Osteoblast (primary cell): ENCODE results near the gene PIGN. TPM values are rescaled to one million over a fixed set of nuclear protein-coding genes. Genes with fewer than 3 reads are reported as not detected.

Experiments used
- DNase-seq: peaks from one replicate; pipeline ENCODE4 v3.0.0; 2011; ENCODE audit warnings: low spot score, mixed read lengths; ENCODE audit not compliant: insufficient read length; ENCODE audit errors: missing footprints
- H2AFZ ChIP-seq: 2 replicates; pipeline ENCODE4 v1.6.0; 2011; ENCODE audit warnings: mild to moderate bottlenecking, low read length
- H3K27ac ChIP-seq: 2 replicates; pipeline ENCODE4 v1.5.1; 2011; ENCODE audit warnings: mild to moderate bottlenecking, low read depth, low read length, moderate library complexity
- H3K27me3 ChIP-seq: 2 replicates; pipeline ENCODE4 v1.6.0; 2012; ENCODE audit warnings: mild to moderate bottlenecking, control low read depth, inconsistent platforms, low read length, moderate library complexity; ENCODE audit not compliant: insufficient read depth
- H3K36me3 ChIP-seq: 2 replicates; pipeline ENCODE4 v1.5.1; 2011; ENCODE audit warnings: mild to moderate bottlenecking, low read length, control low read depth, moderate library complexity; ENCODE audit not compliant: insufficient read depth
- H3K4me1 ChIP-seq: 2 replicates; pipeline ENCODE4 v1.5.1; 2011; ENCODE audit warnings: mild to moderate bottlenecking, low read length, control low read depth, moderate library complexity; ENCODE audit not compliant: insufficient read depth
- H3K4me2 ChIP-seq: 2 replicates; pipeline ENCODE4 v1.6.0; 2011; ENCODE audit warnings: mild to moderate bottlenecking, low read length; ENCODE audit not compliant: insufficient read depth
- H3K4me3 ChIP-seq: fragments of 200-600 bp; sonication (generic); 3 replicates; pipeline ENCODE4 v1.5.1; 2012; ENCODE audit warnings: mild to moderate bottlenecking, low read length, inconsistent platforms; ENCODE audit not compliant: insufficient read depth
- H3K79me2 ChIP-seq: 2 replicates; pipeline ENCODE4 v1.6.0; 2012; ENCODE audit warnings: mild to moderate bottlenecking, low read length, control low read depth, inconsistent platforms; ENCODE audit not compliant: insufficient read depth
- H3K9me3 ChIP-seq: 2 replicates; pipeline ENCODE4 v1.5.1; 2011; ENCODE audit warnings: low read depth, low read length, control low read depth
- H4K20me1 ChIP-seq: 2 replicates; pipeline ENCODE4 v1.6.0; 2012; ENCODE audit warnings: mild to moderate bottlenecking, low read length, control low read depth; ENCODE audit not compliant: insufficient read depth
- total RNA-seq: library from RNA; depleted of rRNA; stranded (reverse); fragments of >200 nt; gene quantifications from 2 replicates; pipeline ENCODE4 v1.2.3, GENCODE V29; 2012
- TF ChIP-seq, protein P1 (sequence below): IDR thresholded peaks from 2 replicates; pipeline ENCODE4 v1.5.1; 2011; ENCODE audit warnings: mild to moderate bottlenecking, low read depth, low read length, moderate library complexity; ENCODE audit errors: extremely low read depth

PIGN gene
- total RNA-seq, 1 donor, result 44.2 TPM

DNA sequence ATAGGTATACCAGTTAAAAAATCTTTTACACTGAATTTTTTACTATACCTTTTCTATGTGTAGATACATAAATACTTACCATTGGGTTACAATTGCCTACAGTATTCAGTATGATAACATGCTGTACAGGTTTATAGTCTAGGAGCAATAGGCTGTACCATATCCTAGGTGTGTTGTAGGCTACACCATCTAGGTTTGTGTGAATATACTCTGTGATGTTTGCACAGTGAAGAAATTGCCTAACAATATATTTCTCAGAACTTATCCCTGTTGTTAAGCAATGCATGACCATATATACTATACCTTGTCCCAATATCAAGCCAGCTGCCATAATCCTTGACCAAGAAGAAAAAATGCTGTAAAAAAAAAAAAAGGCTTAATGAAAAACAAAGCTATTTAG lies 114.5 kb downstream of the PIGN start:
- Histone ChIP-seq H3K4me2 (no peak overlapping the region), H3K79me2 (no peaks in the 10 kb centered on the region), H3K36me3 (no peaks in the 10 kb centered on the region), H4K20me1 (no peaks in the 10 kb centered on the region), H3K4me3 (no peak overlapping the region), H3K27me3 (no peaks in the 10 kb centered on the region), H2AFZ (no peak overlapping the region), H3K27ac (no peak overlapping the region), H3K4me1 (no peaks in the 10 kb centered on the region), H3K9me3 (no peaks in the 10 kb centered on the region)
- no peak for DNase-seq
- TF ChIP-seq, protein P1, sequence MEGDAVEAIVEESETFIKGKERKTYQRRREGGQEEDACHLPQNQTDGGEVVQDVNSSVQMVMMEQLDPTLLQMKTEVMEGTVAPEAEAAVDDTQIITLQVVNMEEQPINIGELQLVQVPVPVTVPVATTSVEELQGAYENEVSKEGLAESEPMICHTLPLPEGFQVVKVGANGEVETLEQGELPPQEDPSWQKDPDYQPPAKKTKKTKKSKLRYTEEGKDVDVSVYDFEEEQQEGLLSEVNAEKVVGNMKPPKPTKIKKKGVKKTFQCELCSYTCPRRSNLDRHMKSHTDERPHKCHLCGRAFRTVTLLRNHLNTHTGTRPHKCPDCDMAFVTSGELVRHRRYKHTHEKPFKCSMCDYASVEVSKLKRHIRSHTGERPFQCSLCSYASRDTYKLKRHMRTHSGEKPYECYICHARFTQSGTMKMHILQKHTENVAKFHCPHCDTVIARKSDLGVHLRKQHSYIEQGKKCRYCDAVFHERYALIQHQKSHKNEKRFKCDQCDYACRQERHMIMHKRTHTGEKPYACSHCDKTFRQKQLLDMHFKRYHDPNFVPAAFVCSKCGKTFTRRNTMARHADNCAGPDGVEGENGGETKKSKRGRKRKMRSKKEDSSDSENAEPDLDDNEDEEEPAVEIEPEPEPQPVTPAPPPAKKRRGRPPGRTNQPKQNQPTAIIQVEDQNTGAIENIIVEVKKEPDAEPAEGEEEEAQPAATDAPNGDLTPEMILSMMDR, result no peak

DNA sequence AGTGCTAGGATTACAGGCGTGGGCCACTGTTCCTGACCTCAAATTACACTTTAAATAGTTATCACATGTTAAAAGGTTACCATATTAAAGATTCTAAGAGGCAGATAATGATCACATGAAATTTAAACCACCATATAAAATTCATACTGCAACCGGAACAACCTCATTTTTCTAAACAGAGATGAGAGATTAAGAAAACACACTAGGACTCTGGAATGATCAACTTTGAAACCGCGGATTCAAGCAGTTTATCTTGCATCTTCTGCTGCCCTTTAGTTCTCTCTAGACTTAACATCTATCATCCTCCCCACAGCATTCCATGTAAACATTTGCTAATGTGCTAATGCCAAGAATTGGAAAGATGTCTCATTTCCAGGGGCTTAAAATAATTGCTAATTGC lies 115.8 kb downstream of the PIGN start:
- H3K27ac ChIP-seq, result no peak overlapping the region
- no peak overlapping the region for H3K4me2 ChIP-seq
- H2AFZ ChIP-seq, result no peak overlapping the region
- no peaks in the 10 kb centered on the region for H3K9me3 ChIP-seq
- H3K79me2 ChIP-seq, result no peaks in the 10 kb centered on the region
- H3K27me3 ChIP-seq, result no peaks in the 10 kb centered on the region
- no peak for DNase-seq
- no peaks in the 10 kb centered on the region for H3K36me3 ChIP-seq
- H4K20me1 ChIP-seq, result no peaks in the 10 kb centered on the region
- no peaks in the 10 kb centered on the region for H3K4me1 ChIP-seq
- no peak overlapping the region for H3K4me3 ChIP-seq
- TF ChIP-seq, protein P1, result no peak

DNA sequence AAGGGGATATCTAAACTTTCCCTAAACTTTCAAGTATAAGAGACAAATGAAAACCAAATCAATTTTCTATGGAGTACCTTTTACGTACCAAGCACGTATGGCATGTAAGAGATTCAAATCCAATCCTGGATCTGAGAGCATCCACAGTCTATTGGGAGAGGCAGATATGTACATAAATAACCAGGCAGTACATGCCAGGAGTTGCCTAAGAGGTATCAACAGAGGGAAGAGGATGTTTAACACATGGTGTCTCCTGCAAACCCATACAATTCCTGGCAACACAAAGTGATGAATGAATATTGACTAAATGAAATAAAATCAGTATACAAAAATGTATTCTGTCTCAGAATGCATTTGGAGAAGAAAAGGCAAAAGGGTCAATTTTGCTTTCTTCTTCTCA lies 116.6 kb downstream of the PIGN start:
- no peak overlapping the region for H2AFZ ChIP-seq
- no peak overlapping the region for H3K4me2 ChIP-seq
- no peaks in the 10 kb centered on the region for H4K20me1 ChIP-seq
- no peaks in the 10 kb centered on the region for H3K9me3 ChIP-seq
- no peak for DNase-seq
- no peaks in the 10 kb centered on the region for H3K27me3 ChIP-seq
- H3K27ac ChIP-seq, result no peak overlapping the region
- H3K4me1 ChIP-seq, result no peaks in the 10 kb centered on the region
- H3K36me3 ChIP-seq, result no peaks in the 10 kb centered on the region
- H3K4me3 ChIP-seq, result no peak overlapping the region
- H3K79me2 ChIP-seq, result no peaks in the 10 kb centered on the region
- TF ChIP-seq, protein P1, result no peak

DNA sequence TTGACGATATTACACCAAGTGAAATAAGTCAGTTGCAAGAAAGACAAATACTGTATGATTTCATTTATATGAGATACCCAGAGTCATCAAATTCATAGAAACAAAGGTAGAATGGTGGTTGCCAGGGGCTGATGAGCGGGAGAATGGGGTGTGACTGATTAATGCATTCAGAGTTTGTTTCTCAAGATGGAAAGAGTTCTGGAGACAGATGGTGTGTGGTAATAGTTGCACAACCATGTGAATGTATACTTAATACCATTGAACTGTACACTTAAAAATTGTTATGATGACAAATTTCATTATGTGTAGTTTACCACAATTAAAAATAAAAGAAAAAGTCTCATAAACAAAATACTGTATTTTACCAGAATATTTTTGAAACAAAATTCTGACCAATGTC lies 117.3 kb downstream of the PIGN start:
- TF ChIP-seq, protein P1, result no peak
- H3K4me3 ChIP-seq, result no peak overlapping the region
- no peak overlapping the region for H2AFZ ChIP-seq
- H3K4me1 ChIP-seq, result no peaks in the 10 kb centered on the region
- no peaks in the 10 kb centered on the region for H3K79me2 ChIP-seq
- H3K27ac ChIP-seq, result no peak overlapping the region
- no peaks in the 10 kb centered on the region for H3K36me3 ChIP-seq
- H3K9me3 ChIP-seq, result no peaks in the 10 kb centered on the region
- H3K4me2 ChIP-seq, result no peak overlapping the region
- H3K27me3 ChIP-seq, result no peaks in the 10 kb centered on the region
- H4K20me1 ChIP-seq, result no peaks in the 10 kb centered on the region
- DNase-seq, result no peak
